ENCODE results near the gene NECTIN1.

DNA sequence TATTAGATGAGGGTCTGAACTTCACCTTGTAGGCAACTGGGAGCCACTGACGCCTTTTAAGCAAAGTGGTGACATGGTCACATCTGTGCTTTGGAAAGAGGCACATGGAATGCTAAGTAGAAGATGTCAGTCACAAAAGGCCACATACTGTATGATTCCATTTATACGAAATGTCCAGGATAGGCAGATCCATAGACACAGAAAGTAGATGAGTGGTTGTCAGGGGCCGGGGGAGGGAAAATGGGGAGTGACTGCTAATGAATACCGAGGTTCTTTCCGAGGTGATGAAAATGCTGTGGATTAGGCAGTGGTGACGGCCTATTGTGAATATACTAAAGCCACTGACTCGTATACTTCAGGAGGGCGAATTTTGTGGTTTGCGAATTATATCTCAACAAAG lies 20.6 kb downstream of the NECTIN1 start:
- TF ChIP-seq, protein P1, sequence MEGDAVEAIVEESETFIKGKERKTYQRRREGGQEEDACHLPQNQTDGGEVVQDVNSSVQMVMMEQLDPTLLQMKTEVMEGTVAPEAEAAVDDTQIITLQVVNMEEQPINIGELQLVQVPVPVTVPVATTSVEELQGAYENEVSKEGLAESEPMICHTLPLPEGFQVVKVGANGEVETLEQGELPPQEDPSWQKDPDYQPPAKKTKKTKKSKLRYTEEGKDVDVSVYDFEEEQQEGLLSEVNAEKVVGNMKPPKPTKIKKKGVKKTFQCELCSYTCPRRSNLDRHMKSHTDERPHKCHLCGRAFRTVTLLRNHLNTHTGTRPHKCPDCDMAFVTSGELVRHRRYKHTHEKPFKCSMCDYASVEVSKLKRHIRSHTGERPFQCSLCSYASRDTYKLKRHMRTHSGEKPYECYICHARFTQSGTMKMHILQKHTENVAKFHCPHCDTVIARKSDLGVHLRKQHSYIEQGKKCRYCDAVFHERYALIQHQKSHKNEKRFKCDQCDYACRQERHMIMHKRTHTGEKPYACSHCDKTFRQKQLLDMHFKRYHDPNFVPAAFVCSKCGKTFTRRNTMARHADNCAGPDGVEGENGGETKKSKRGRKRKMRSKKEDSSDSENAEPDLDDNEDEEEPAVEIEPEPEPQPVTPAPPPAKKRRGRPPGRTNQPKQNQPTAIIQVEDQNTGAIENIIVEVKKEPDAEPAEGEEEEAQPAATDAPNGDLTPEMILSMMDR (IDR thresholded peaks at IDR 0.05; ENCODE audit: low read depth, low read length, poor library complexity, severe bottlenecking): no peak
- no peak for TF ChIP-seq EZH2phosphoT487 (IDR thresholded peaks at IDR 0.05; ENCODE audit: borderline replicate concordance, low read length)

Data from DOHH2 (cell line).